Lung (tissue), 12 donors: ENCODE data around the gene FAM120C. TPM values are rescaled to one million over a fixed set of nuclear protein-coding genes. Genes with fewer than 3 reads are reported as not detected.

Experiments
- ATAC-seq: fragments of 200-7000 bp; cut with Tn5 transposase; one replicate; pipeline ENCODE4 v1.9.1; 2020; ENCODE audit warnings: moderate number of reproducible peaks; ENCODE audit not compliant: insufficient read depth, low FRiP score
- DNase-seq, 3 donors: peaks; one replicate each; pipeline ENCODE4 v3.0.0-alpha.2; 2013 to 2017
- H3K27ac ChIP-seq, 2 donors: one replicate each; pipeline ENCODE4 v1.5.1; 2013; ENCODE audit warnings: mild to moderate bottlenecking in 2 of 2, moderate library complexity in 2 of 2, control low read depth in 1 of 2, inconsistent platforms in 1 of 2, low read depth in 1 of 2, low read length in 1 of 2
- H3K27me3 ChIP-seq, 3 donors: one replicate each; pipeline ENCODE4 v1.5.1; 2013; ENCODE audit warnings: low read length in 2 of 3; ENCODE audit not compliant: control insufficient read depth in 3 of 3, insufficient read depth in 3 of 3
- H3K36me3 ChIP-seq, 4 donors: one replicate each; pipeline ENCODE4 v1.5.1; 2013; ENCODE audit warnings: low read length in 4 of 4, mild to moderate bottlenecking in 1 of 4, moderate library complexity in 1 of 4; ENCODE audit not compliant: control insufficient read depth in 4 of 4, insufficient read depth in 4 of 4
- H3K4me1 ChIP-seq, 5 donors: one replicate each; pipeline ENCODE4 v1.5.1; 2013; ENCODE audit warnings: low read length in 5 of 5, mild to moderate bottlenecking in 2 of 5, moderate library complexity in 1 of 5; ENCODE audit not compliant: control insufficient read depth in 5 of 5, insufficient read depth in 5 of 5
- H3K4me3 ChIP-seq: one replicate; pipeline ENCODE4 v1.5.1; 2013; ENCODE audit warnings: mild to moderate bottlenecking, control low read depth, moderate library complexity
- H3K9ac ChIP-seq, 2 donors: one replicate each; pipeline ENCODE4 v1.5.1; 2013; ENCODE audit warnings: low read length in 2 of 2, control low read depth in 1 of 2; ENCODE audit not compliant: insufficient read depth in 1 of 2
- H3K9me3 ChIP-seq, 4 donors: one replicate each; pipeline ENCODE4 v1.5.1; 2013; ENCODE audit warnings: low read length in 3 of 4, mild to moderate bottlenecking in 1 of 4, moderate library complexity in 1 of 4; ENCODE audit not compliant: control insufficient read depth in 4 of 4, insufficient read depth in 3 of 4
- CTCF ChIP-seq: IDR thresholded peaks from 2 replicates; pipeline ENCODE4 v1.5.1; 2012; ENCODE audit warnings: mild to moderate bottlenecking; ENCODE audit errors: control extremely low read depth, extremely low read depth
- WGBS, 2 donors: extraction: QIAGEN DNeasy Blood & Tissue Kit; methylation state at CpG; one replicate each; pipeline ENCODE4 v1.1.7; 2013; 5-methylcytosine and 5-hydroxymethylcytosine counted together
- polyA plus RNA-seq, 2 donors: library from polyadenylated mRNA; stranded (reverse); fragments of 200-250 nt; gene quantifications; one replicate each; pipeline ENCODE4 v1.2.1, GENCODE V29; 2013
- total RNA-seq, 2 donors: library from RNA; depleted of rRNA in 1 of 2; stranded (reverse); fragments of >200 nt in 1 of 2; gene quantifications; one replicate each; pipeline ENCODE4 v1.2.1, GENCODE V29; 2014 to 2021
- donor health status: control.
- donor health status: control.
- donor health status: Bipolar disorder and iron deficiency.
- donor health status: healthy.
- donor health status: DM: yes; HTN: yes; CAD: no.

Gene FAM120C
- total and polyA plus RNA-seq, 4 donors, result 1.7 to 14.4 (median 5.5) TPM

- Histone ChIP-seq H3K27me3 (no peaks in the 10 kb centered on the region), H3K36me3 (peaks cover 0 to 6% (median 2%) of the 10 kb centered on the region in 4 donors), H3K4me1 (peaks cover 0 to 22% (median 5%) of the 10 kb centered on the region in 5 donors), H3K27ac (no peak overlapping the region), H3K4me3 (no peak overlapping the region), H3K9me3 (no peaks in the 10 kb centered on the region), H3K9ac (no peak overlapping the region)
- no peak for TF ChIP-seq CTCF
- WGBS, 2 donors, result 70 to 79% methylated on average over 3 of the region's 3 CpGs
- DNase-seq (no peak), ATAC-seq (no peak)
Observed at GRCh38 chrX:54177306-54177705, 5.7 kb downstream of the FAM120C start.

- 85 to 91% methylated on average over 3 of the region's 3 CpGs for WGBS, 2 donors
- TF ChIP-seq CTCF, result no peak
- no peaks in the 10 kb centered on the region for H3K9me3 ChIP-seq
- no peak overlapping the region for H3K27ac ChIP-seq
- H3K4me1 ChIP-seq, result peaks cover 0 to 4% (median 0%) of the 10 kb centered on the region in 5 donors
- H3K4me3 ChIP-seq, result no peak overlapping the region
- no peaks in the 10 kb centered on the region for H3K27me3 ChIP-seq
- H3K36me3 ChIP-seq, result peaks cover 0 to 6% (median 2%) of the 10 kb centered on the region in 4 donors
- no peak overlapping the region for H3K9ac ChIP-seq
- DNase-seq (no peak), ATAC-seq (no peak)
Observed at GRCh38 chrX:54173791-54174190, 9.3 kb downstream of the FAM120C start.

GRCh38 chrX:54172455-54172854, 10.6 kb downstream of the FAM120C start:
- 83 to 95% methylated on average over 3 of the region's 3 CpGs for WGBS, 2 donors
- Histone ChIP-seq H3K36me3 (peaks cover 0 to 6% (median 2%) of the 10 kb centered on the region in 4 donors), H3K9ac (no peak overlapping the region), H3K4me1 (peaks cover 0 to 4% (median 0%) of the 10 kb centered on the region in 5 donors), H3K27ac (no peak overlapping the region), H3K27me3 (no peaks in the 10 kb centered on the region), H3K4me3 (no peak overlapping the region), H3K9me3 (no peaks in the 10 kb centered on the region)
- no peak for DNase-seq
- TF ChIP-seq CTCF, result no peak
- ATAC-seq, result no peak
